LNCaP clone FGC (cell line): ENCODE measurements around the gene BEGAIN.
A peak's percentile ranks its signal among the peaks of the same experiment; 100 is the strongest.

Experiments used
- DNase-seq: peaks from one replicate; pipeline ENCODE4 v3.0.0-alpha.2; 2011; ENCODE audit warnings: low read depth
- H3K4me3 ChIP-seq: 2 replicates; pipeline ENCODE4 v1.5.1; 2011; ENCODE audit warnings: mild to moderate bottlenecking, low read depth, low read length, control low read depth
- CTCF ChIP-seq: IDR thresholded peaks from 2 replicates; pipeline ENCODE4 v1.5.1; 2012; ENCODE audit warnings: mild to moderate bottlenecking; ENCODE audit not compliant: control insufficient read depth, insufficient read depth; ENCODE audit errors: extremely low read depth

BEGAIN gene

GRCh38 chr14:100599981-100600380 is 12.8 kb upstream of the BEGAIN start:
- DNase-seq, result no peak
- no peak overlapping the region for H3K4me3 ChIP-seq
- TF ChIP-seq CTCF, result no peak

GRCh38 chr14:100594625-100594951 is 7.4 kb upstream of the BEGAIN start:
- no peak overlapping the region for H3K4me3 ChIP-seq
- TF ChIP-seq CTCF, result no peak
- no peak for DNase-seq

- DNase-seq, result no peak
- H3K4me3 ChIP-seq, result no peak overlapping the region
- no peak for TF ChIP-seq CTCF
Observed at GRCh38 chr14:100593751-100594624, 6.8 kb upstream of the BEGAIN start.

- H3K4me3 ChIP-seq, result no peak overlapping the region
- DNase-seq, result no peak
- TF ChIP-seq CTCF, result no peak
Observed at GRCh38 chr14:100592972-100593371, 5.8 kb upstream of the BEGAIN start.

- peak; percentile 0 for DNase-seq
- no peak overlapping the region for H3K4me3 ChIP-seq
- TF ChIP-seq CTCF, result no peak
Observed at GRCh38 chr14:100592461-100592891, 5.3 kb upstream of the BEGAIN start.

GRCh38 chr14:100591453-100592371 is 4.5 kb upstream of the BEGAIN start:
- H3K4me3 ChIP-seq, result no peak overlapping the region
- no peak for DNase-seq
- no peak for TF ChIP-seq CTCF
